GM12878 (cell line): ENCODE measurements around the gene DNTT. TPM values are rescaled to one million over a fixed set of nuclear protein-coding genes. Genes with fewer than 3 reads are reported as not detected.

Source experiments
- ATAC-seq: fragments of 200-7000 bp; cut with Tn5 transposase; 3 replicates; pipeline ENCODE4 v1.9.1; 2020; ENCODE audit warnings: mild to moderate bottlenecking, moderate library complexity
- BruUV-seq: library from RNA; stranded (reverse); fragments of 400-500 nt; replicated peaks from 2 replicates; lab custom pipeline; 2021; lab: Mats Ljungman, UMichigan
- CTCF ChIA-PET: fragments of 300-600 bp; sonication (Branson Sonifier 250); formaldehyde crosslinking; extraction: SDS; loops from one replicate; lab custom pipeline; 2021; ENCODE audit warnings: inconsistent platforms; lab: Yijun Ruan, JAX
- POLR2A ChIA-PET: fragments of 350-600 bp; formaldehyde crosslinking; extraction: SDS; loops from one replicate; lab custom pipeline; 2021; ENCODE audit warnings: inconsistent platforms; lab: Charles Lee
- RAD21 ChIA-PET: fragments of 300-600 bp; sonication (Branson Sonifier 250); formaldehyde crosslinking; loops from one replicate; lab custom pipeline; 2023; ENCODE audit warnings: antibody characterized with exemption; ENCODE audit not compliant: unreplicated experiment; lab: Charles Lee
- SMC1A ChIA-PET: fragments of 300-600 bp; sonication (Branson Sonifier 250); formaldehyde crosslinking; loops from one replicate; lab custom pipeline; 2023; ENCODE audit not compliant: unreplicated experiment, uncharacterized antibody; lab: Charles Lee
- DNase-seq: peaks from one replicate; pipeline ENCODE4 v3.0.0-alpha.2; 2011; ENCODE audit warnings: low read depth, low spot score
- FAIRE-seq: peaks from 3 replicates; lab custom pipeline; 2011; peaks lifted over from hg19 to GRCh38; lab: Jason Lieb, UNC
- H2AFZ ChIP-seq: 2 replicates; pipeline ENCODE4 v1.6.0; 2011; ENCODE audit warnings: low read depth, low read length, control low read depth; ENCODE audit not compliant: control insufficient read depth
- H3K27ac ChIP-seq: 2 replicates; pipeline ENCODE4 v1.5.1; 2011; ENCODE audit warnings: control low read depth; ENCODE audit not compliant: control insufficient read depth, insufficient read depth
- H3K27me3 ChIP-seq, 2 experiments: replicated peaks in 1 of 2; 2 replicates each; pipeline versions ENCODE4 v1.6.0 to v1.6.1; 2011; ENCODE audit warnings: low read length in 1 of 2; ENCODE audit not compliant: control insufficient read depth in 2 of 2, insufficient read depth in 2 of 2
- H3K36me3 ChIP-seq, 2 experiments: 2 replicates each; pipeline ENCODE4 v1.5.1; 2011; ENCODE audit warnings: low read length in 1 of 2; ENCODE audit not compliant: control insufficient read depth in 2 of 2, insufficient read depth in 2 of 2
- H3K4me1 ChIP-seq: 2 replicates; pipeline ENCODE4 v1.6.1; 2011; ENCODE audit warnings: mild to moderate bottlenecking, low read length, moderate library complexity, mixed read lengths; ENCODE audit not compliant: control insufficient read depth, insufficient read depth
- H3K4me2 ChIP-seq: 2 replicates; pipeline ENCODE4 v1.6.0; 2011; ENCODE audit warnings: control low read depth; ENCODE audit not compliant: control insufficient read depth, insufficient read depth
- H3K4me3 ChIP-seq: fragments of 200-600 bp; sonication (generic); 2 replicates; pipeline ENCODE4 v1.5.1; 2016
- H3K79me2 ChIP-seq: 2 replicates; pipeline ENCODE4 v1.6.0; 2011; ENCODE audit warnings: low read length; ENCODE audit not compliant: control insufficient read depth, insufficient read depth
- H3K9ac ChIP-seq: 2 replicates; pipeline ENCODE4 v1.8.0; 2011; ENCODE audit warnings: low read length, control low read depth, mixed read lengths; ENCODE audit not compliant: control insufficient read depth, insufficient read depth
- H3K9me3 ChIP-seq: replicated peaks from 3 replicates; pipeline ENCODE4 v1.5.1; 2011; ENCODE audit warnings: mild to moderate bottlenecking, low read length; ENCODE audit not compliant: control insufficient read depth, insufficient read depth
- H4K20me1 ChIP-seq: 2 replicates; pipeline ENCODE4 v1.6.0; 2011; ENCODE audit not compliant: control insufficient read depth, insufficient read depth
- BCL11A ChIP-seq: IDR thresholded peaks from 2 replicates; pipeline ENCODE4 v1.6.1; 2011; ENCODE audit warnings: low read depth, low read length
- E2F8 ChIP-seq: fragments of 450-650 bp; IDR thresholded peaks from 2 replicates; pipeline ENCODE4 v1.6.1; 2018; ENCODE audit warnings: mild to moderate bottlenecking, low read depth, moderate library complexity; ENCODE audit not compliant: partially characterized antibody
- HDAC2 ChIP-seq: fragments of 200-600 bp; sonication (generic); IDR thresholded peaks from 2 replicates; pipeline ENCODE4 v1.6.1; 2017
- HDGF ChIP-seq: fragments of 450-650 bp; IDR thresholded peaks from 2 replicates; pipeline ENCODE4 v1.6.1; 2016; ENCODE audit warnings: antibody characterized with exemption
- IRF3 ChIP-seq: fragments of 450-650 bp; IDR thresholded peaks from 2 replicates; pipeline ENCODE4 v1.6.1; 2014; ENCODE audit warnings: mild to moderate bottlenecking
- POU2F2 ChIP-seq: IDR thresholded peaks from 3 replicates; pipeline ENCODE4 v1.6.1; 2011; ENCODE audit warnings: low read depth, mild to moderate bottlenecking, low read length, borderline replicate concordance
- RAD21 ChIP-seq: IDR thresholded peaks from 2 replicates; pipeline ENCODE4 v1.6.1; 2011; ENCODE audit warnings: mild to moderate bottlenecking, low read depth, low read length, moderate library complexity; ENCODE audit not compliant: insufficient read depth
- SMAD5 ChIP-seq: IDR thresholded peaks from 2 replicates; pipeline ENCODE4 v1.6.1; 2016; ENCODE audit warnings: antibody characterized with exemption, low read depth
- TAF1 ChIP-seq: IDR thresholded peaks from 2 replicates; pipeline ENCODE4 v1.6.1; 2011; ENCODE audit warnings: mild to moderate bottlenecking, low read depth, low read length, borderline replicate concordance
- WRNIP1 ChIP-seq: IDR thresholded peaks from 2 replicates; pipeline ENCODE4 v1.6.1; 2011; ENCODE audit warnings: low read depth, low read length, improper control_type of control experiment, borderline replicate concordance
- YY1 ChIP-seq: IDR thresholded peaks from 2 replicates; pipeline ENCODE4 v1.6.1; 2011; ENCODE audit warnings: low read depth, mild to moderate bottlenecking, low read length
- ZNF24 ChIP-seq: fragments of 450-650 bp; IDR thresholded peaks from 2 replicates; pipeline ENCODE4 v1.6.1; 2017; ENCODE audit warnings: antibody characterized with exemption, mild to moderate bottlenecking
- WGBS: methylation state at CpG from one replicate; pipeline ENCODE4 v1.1.6; 2016; ENCODE audit warnings: low lambda C conversion rate; ENCODE audit not compliant: insufficient replicate concordance, insufficient coverage; ENCODE audit errors: missing lambda C conversion rate; 5-methylcytosine and 5-hydroxymethylcytosine counted together
- in situ Hi-C: fragments of 300-500 bp; cut with MboI; formaldehyde crosslinking; loops from 9 replicates; pipeline ENCODE4 v1.14.3; 2018; ENCODE audit warnings: mixed read lengths
- intact Hi-C: fragments of 100-400 bp; cut with micrococcal nuclease; formaldehyde crosslinking; loops from one replicate; pipeline ENCODE4 v1.14.2; 2022; ENCODE audit not compliant: unreplicated experiment
- polyA plus RNA-seq, 11 experiments: library from polyadenylated mRNA; depleted of rRNA in 4 of 11; unstranded in 6 of 11; stranded (reverse) in 5 of 11; fragments of >200 nt; fragmentation: Nextera tagmentation in 4 of 11; fragmentation: Illumina TruSeq in 1 of 11; extraction: Ambion mirVana in 4 of 11; extraction: Trizol in 1 of 11; gene quantifications; 1 replicate in 1 of 11; 2 replicates in 10 of 11; pipeline versions ENCODE4 v1.2.1 to v1.2.3, GENCODE V29; 2011 to 2016; ENCODE audit warnings: inconsistent platforms in 2 of 11, missing spikeins in 2 of 11, low read depth in 1 of 11
- total RNA-seq, 4 experiments: library from RNA; depleted of rRNA in 3 of 4; stranded (reverse); fragments of >200 nt in 3 of 4; fragmentation: Illumina TruSeq in 1 of 4; extraction: Trizol in 1 of 4; gene quantifications; 2 replicates each; pipeline versions ENCODE4 v1.2.1 to v1.2.3, GENCODE V29; 2013 to 2021
- TF ChIP-seq, protein P1 (sequence below): IDR thresholded peaks from 2 replicates; pipeline ENCODE4 v1.6.1; 2012; ENCODE audit warnings: mild to moderate bottlenecking, low read depth, low read length

DNTT gene
- total and polyA plus RNA-seq, 10 of the 15 experiments (the other 5 are each of a cell fraction or from before 2014, with no cell fraction given): 0.06 to 0.13 (median 0.09) TPM; not detected in 5

DNA sequence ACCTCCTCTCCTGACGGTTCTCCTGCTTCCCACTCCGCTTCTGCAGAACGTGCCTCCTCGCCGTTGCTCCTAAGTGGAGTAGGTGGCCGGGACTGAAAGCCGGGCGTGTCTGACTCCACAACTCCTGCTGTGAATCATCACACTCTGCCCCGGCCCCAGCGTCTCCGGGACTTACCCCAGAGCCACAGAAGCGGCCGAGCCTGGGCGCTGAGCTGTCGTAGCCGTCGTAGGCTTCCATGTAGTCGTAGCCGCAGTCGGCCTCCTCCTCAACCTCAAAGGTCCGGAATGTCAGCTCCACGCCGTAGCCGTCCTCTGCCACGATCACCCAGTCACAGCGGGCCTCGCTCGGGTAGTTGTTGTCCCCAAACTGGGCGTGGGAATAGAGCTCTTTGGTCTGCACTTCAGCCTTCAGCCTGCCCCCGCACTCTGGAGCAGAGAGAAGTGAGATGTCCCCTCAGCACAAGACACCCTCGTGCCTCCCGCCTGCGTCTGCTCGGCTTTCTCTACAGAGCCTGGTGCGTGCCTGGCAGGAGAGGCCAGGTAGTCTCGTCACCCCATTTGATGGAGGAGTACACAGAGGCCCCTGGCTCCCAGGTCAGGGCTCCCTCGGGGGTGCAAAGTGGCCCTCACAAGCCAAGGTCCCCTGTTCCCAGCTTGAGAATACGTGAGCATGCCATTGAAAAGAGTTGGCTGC lies 65.8 kb downstream of the DNTT start (continued):
- TF ChIP-seq, protein P1, sequence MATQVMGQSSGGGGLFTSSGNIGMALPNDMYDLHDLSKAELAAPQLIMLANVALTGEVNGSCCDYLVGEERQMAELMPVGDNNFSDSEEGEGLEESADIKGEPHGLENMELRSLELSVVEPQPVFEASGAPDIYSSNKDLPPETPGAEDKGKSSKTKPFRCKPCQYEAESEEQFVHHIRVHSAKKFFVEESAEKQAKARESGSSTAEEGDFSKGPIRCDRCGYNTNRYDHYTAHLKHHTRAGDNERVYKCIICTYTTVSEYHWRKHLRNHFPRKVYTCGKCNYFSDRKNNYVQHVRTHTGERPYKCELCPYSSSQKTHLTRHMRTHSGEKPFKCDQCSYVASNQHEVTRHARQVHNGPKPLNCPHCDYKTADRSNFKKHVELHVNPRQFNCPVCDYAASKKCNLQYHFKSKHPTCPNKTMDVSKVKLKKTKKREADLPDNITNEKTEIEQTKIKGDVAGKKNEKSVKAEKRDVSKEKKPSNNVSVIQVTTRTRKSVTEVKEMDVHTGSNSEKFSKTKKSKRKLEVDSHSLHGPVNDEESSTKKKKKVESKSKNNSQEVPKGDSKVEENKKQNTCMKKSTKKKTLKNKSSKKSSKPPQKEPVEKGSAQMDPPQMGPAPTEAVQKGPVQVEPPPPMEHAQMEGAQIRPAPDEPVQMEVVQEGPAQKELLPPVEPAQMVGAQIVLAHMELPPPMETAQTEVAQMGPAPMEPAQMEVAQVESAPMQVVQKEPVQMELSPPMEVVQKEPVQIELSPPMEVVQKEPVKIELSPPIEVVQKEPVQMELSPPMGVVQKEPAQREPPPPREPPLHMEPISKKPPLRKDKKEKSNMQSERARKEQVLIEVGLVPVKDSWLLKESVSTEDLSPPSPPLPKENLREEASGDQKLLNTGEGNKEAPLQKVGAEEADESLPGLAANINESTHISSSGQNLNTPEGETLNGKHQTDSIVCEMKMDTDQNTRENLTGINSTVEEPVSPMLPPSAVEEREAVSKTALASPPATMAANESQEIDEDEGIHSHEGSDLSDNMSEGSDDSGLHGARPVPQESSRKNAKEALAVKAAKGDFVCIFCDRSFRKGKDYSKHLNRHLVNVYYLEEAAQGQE: no peak
- TF ChIP-seq WRNIP1 (no peak), YY1 (no peak), ZNF24 (no peak), BCL11A (no peak), POU2F2 (no peak), SMAD5 (no peak)

GRCh38 chr10:96370584-96371157 lies 66.4 kb downstream of the DNTT start:
- no peak overlapping the region for H3K27ac ChIP-seq
- 15% methylated on average over 16 of the region's 16 CpGs for WGBS
- intact Hi-C loops (no loop called here), in situ Hi-C loops (no loop called here)
- H3K4me3 ChIP-seq: no peak overlapping the region
- H3K27me3 ChIP-seq: no peaks in the 10 kb centered on the region; a peak in 1 of 4 replicates
- H3K36me3 ChIP-seq: no peaks in the 10 kb centered on the region
- ATAC-seq: peak; percentile 67
- peak; percentile 86 for FAIRE-seq
- SMC1A ChIA-PET: interaction anchor here (1.0 to 1.6 kb wide), 2 partner anchors 26 to 654 kb away, joined by 3 to 4 read pairs; no protein-coding TSS in a partner anchor
- H4K20me1 ChIP-seq: no peaks in the 10 kb centered on the region
- H3K79me2 ChIP-seq: no peaks in the 10 kb centered on the region
- POLR2A ChIA-PET: no interaction called here
- no peak for DNase-seq
- H3K4me2 ChIP-seq: no peak overlapping the region
- no peaks in the 10 kb centered on the region for H3K9me3 ChIP-seq
- no peak overlapping the region; the same call in 1 of the 2 replicates for H2AFZ ChIP-seq
- no TSS peak for BruUV-seq
- CTCF ChIA-PET: interaction anchor here (0.6 to 8.1 kb wide), 34 partner anchors 8 to 833 kb away, joined by 3 to 64 read pairs (median 4); partner anchors contain the start of genes OPALIN and TLL2
- RAD21 ChIA-PET: interaction anchor here (0.6 to 1.7 kb wide), 3 partner anchors 23 to 702 kb away, joined by 3 to 5 read pairs (median 5); partner anchors contain the start of gene TLL2
- H3K9ac ChIP-seq: no peak overlapping the region
- H3K4me1 ChIP-seq: peaks cover 8% of the 10 kb centered on the region
- TF ChIP-seq HDAC2 (no peak), IRF3 (no peak), TAF1 (no peak), HDGF (no peak), E2F8 (no peak), RAD21 (peak; percentile 60)
